ENCODE measurements around the gene PUSL1. TPM values are rescaled to one million over a fixed set of nuclear protein-coding genes. Genes with fewer than 3 reads are reported as not detected.

Gene PUSL1
- total RNA-seq, 1 experiment from 2014 or later: 38.0 TPM

DNA sequence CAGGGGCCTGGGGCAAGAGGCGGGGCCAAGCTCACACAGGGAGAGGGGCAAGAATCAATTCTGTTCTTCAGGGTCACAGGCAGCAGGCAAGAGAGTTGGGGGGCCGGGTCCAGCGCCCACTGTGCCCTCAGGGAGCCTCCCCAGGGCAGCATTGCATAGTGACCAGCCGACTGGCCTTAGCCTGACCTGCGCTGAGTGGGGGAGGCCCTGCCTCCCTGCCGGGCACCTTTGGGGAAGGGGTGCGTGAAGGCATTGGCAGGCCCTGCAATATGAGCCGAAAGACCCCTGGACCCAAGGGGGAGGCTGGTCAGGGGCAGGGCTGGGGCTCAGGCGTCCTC, 16.0 kb upstream of the PUSL1 start:
- H3K9me3 ChIP-seq (ENCODE audit: control insufficient read depth, low read depth, low read length): no peaks in the 10 kb centered on the region
- H3K79me2 ChIP-seq (ENCODE audit: insufficient read depth, low read length): no peaks in the 10 kb centered on the region
- H2BK12ac ChIP-seq (ENCODE audit: insufficient read length, low read depth, low read length): no peak overlapping the region
- H2BK15ac ChIP-seq (ENCODE audit: low read depth, low read length): no peak overlapping the region
- H3K4me2 ChIP-seq (ENCODE audit: insufficient read depth, insufficient read length, low read length): no peak overlapping the region
- no peak overlapping the region for H2AFZ ChIP-seq (ENCODE audit: low read length)
- H4K5ac ChIP-seq (ENCODE audit: insufficient read length, low read depth, low read length): no peak overlapping the region
- no peak overlapping the region for H2BK5ac ChIP-seq (ENCODE audit: insufficient read length, low read length)
- H4K91ac ChIP-seq (ENCODE audit: insufficient read length, low read depth, low read length): no peak overlapping the region
- H3K27ac ChIP-seq (ENCODE audit: insufficient read length, low read depth, low read length): no peak overlapping the region
- no peaks in the 10 kb centered on the region for H3K27me3 ChIP-seq (ENCODE audit: insufficient read depth, low read length)
- H3K79me1 ChIP-seq (ENCODE audit: insufficient read depth, low read depth, low read length, poor library complexity, severe bottlenecking): no peaks in the 10 kb centered on the region
- H3K56ac ChIP-seq (ENCODE audit: insufficient read length, low read depth, low read length): no peak overlapping the region
- no peak overlapping the region for H3K9ac ChIP-seq (ENCODE audit: extremely low read depth, insufficient read length, low read length)
- H3K36me3 Mint-ChIP-seq (ENCODE audit: insufficient read depth in 1 of 3, low read depth in 3 of 3): no peaks in the 10 kb centered on the region
- peaks cover 0 to 9% of the 10 kb centered on the region in 2 experiments; a peak in 2 of 4 replicates for H3K4me1 Mint-ChIP-seq
- no peak overlapping the region for H3T11ph ChIP-seq (ENCODE audit: low read length)
- no peak overlapping the region for H3K4ac ChIP-seq (ENCODE audit: low read depth, low read length)
- H3K18ac ChIP-seq (ENCODE audit: insufficient read length, low read depth, low read length): no peak overlapping the region
- no peak overlapping the region for H2BK20ac ChIP-seq (ENCODE audit: low read depth, low read length, poor library complexity, severe bottlenecking)
- H3K4me3 Mint-ChIP-seq: no peak overlapping the region
- H3K9me3 Mint-ChIP-seq: peaks cover 2 to 10% of the 10 kb centered on the region in 2 experiments; a peak in 2 of 5 replicates
- peaks cover 2% of the 10 kb centered on the region for H3K27me3 Mint-ChIP-seq (ENCODE audit: low read depth)
- H3K23ac ChIP-seq (ENCODE audit: insufficient read length, low read depth, low read length): no peak overlapping the region
- H2AK5ac ChIP-seq (ENCODE audit: insufficient read length, low read length): no peak overlapping the region
- H4K8ac ChIP-seq (replicated peaks; ENCODE audit: insufficient read length, low read depth, low read length): no peak overlapping the region
- no CpG with 5 or more reads among the region's 9 CpGs for WGBS (ENCODE audit: extremely low coverage, insufficient read length, low lambda C conversion rate)
- no peak overlapping the region for H3K14ac ChIP-seq (ENCODE audit: insufficient read depth, low read length)
- peak overlapping the region in 1 of 3 experiments; percentile 74; a peak in 1 of 7 replicates for H3K27ac Mint-ChIP-seq
- no peaks in the 10 kb centered on the region for H4K20me1 ChIP-seq (ENCODE audit: control insufficient read depth, insufficient read depth, insufficient read length)
- no peak for DNase-seq
- TF ChIP-seq, protein P1, sequence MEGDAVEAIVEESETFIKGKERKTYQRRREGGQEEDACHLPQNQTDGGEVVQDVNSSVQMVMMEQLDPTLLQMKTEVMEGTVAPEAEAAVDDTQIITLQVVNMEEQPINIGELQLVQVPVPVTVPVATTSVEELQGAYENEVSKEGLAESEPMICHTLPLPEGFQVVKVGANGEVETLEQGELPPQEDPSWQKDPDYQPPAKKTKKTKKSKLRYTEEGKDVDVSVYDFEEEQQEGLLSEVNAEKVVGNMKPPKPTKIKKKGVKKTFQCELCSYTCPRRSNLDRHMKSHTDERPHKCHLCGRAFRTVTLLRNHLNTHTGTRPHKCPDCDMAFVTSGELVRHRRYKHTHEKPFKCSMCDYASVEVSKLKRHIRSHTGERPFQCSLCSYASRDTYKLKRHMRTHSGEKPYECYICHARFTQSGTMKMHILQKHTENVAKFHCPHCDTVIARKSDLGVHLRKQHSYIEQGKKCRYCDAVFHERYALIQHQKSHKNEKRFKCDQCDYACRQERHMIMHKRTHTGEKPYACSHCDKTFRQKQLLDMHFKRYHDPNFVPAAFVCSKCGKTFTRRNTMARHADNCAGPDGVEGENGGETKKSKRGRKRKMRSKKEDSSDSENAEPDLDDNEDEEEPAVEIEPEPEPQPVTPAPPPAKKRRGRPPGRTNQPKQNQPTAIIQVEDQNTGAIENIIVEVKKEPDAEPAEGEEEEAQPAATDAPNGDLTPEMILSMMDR (conservative IDR thresholded peaks at IDR 0.05): no peak
- H3K23me2 ChIP-seq (ENCODE audit: insufficient read length, low read depth, low read length, poor library complexity, severe bottlenecking): peaks cover 4% of the 10 kb centered on the region
- H2BK120ac ChIP-seq (ENCODE audit: low read depth, low read length, poor library complexity, severe bottlenecking): no peak overlapping the region
- no peaks in the 10 kb centered on the region for H3K4me1 ChIP-seq (ENCODE audit: insufficient read depth, low read length)

Measured in H9 (cell line).